Stimulated activated CD8-positive, alpha-beta memory T cell treated with anti-CD3 and anti-CD28 coated beads, Interleukin-7, amount 100 ng/mL, for 4 hours (primary cell): ENCODE results near the gene ARID3A.
"Not testable (repeated sequence)": the region's sequence is repeated elsewhere in the genome, so short reads cannot be mapped to it uniquely, and the experiment has no call there.

Experiments used
- DNase-seq, 2 donors: peaks; one replicate each; pipeline ENCODE4 v3.0.0-alpha.2; 2020; ENCODE audit warnings: low read depth in 2 of 2

Gene ARID3A

DNA sequence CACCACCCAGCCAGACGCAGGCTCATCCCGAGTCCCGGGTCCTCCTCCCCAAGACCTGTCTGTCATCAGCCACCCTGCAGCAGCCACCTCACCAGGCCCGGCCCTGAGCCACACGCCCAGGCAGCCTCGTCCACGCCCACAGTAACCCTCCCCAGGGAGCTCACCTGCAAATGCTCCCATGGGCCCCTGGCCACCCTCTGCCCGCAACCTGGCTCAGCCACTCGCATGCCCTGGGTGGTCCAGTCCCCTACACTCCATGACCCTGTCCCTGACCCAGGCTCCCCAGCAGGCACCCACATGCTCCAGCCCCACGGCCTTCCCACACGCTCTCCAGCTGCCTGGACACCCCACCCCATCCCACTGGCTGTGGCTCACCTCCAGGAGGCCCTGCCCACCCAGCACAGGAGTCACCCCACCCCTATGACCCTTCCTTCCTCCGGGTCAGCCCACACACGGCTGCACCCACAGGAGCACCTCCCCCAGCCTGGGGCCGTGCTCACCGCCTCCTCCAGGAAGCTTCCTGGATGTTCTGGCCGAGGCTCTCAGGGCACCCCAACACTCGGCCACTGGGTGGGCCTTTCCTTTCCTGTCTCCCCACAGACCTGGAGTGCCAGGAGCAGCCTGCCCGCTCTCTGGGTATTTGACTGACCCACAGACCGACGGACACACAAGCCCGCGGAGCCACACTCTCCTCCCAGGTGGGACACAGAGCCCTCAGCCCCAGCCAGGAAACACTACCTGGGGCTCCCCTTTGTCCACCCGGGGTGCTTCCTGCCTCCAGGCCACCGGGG lies 91.5 kb downstream of the ARID3A start:
- DNase-seq: no peak

DNA sequence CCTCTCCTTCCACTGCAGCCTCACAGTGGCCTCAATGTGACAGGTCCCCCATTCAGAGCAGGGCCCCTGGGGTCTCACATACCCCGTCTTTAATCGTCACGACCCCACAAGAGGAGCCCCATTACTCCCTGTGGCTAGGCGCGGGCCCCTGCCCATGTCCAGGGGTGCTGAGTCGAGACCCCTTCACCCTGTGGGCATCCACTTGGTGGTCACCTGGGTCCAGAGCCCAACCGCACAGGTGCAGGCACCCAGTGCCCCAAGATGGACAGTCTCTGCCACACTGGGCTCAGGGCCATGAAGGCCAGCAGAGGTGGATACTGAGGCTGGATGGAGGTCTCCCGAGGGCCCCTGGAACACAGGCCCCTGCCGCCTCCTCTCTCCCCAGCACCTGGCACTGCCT lies 92.1 kb downstream of the ARID3A start:
- DNase-seq: no peak

DNA sequence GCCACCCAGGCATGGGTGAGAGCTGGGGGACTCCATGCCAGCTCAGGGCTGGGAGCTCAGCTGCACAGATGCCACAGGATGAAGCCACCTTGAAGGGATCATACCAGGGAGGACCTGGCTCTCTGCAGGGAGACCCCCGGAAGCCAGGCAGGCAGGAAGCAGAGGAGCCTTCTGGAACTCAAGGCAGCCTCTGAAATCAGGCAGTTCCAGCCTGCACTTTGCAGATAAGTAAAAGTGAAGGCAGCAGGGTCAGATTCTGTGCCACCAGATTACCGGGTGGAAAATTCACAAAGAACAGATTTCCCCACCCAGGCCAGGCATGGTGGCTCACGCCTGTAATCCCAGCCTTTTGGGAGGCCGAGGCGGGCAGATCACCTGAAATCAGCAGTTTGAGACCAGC lies 92.6 kb downstream of the ARID3A start:
- no peak for DNase-seq

DNA sequence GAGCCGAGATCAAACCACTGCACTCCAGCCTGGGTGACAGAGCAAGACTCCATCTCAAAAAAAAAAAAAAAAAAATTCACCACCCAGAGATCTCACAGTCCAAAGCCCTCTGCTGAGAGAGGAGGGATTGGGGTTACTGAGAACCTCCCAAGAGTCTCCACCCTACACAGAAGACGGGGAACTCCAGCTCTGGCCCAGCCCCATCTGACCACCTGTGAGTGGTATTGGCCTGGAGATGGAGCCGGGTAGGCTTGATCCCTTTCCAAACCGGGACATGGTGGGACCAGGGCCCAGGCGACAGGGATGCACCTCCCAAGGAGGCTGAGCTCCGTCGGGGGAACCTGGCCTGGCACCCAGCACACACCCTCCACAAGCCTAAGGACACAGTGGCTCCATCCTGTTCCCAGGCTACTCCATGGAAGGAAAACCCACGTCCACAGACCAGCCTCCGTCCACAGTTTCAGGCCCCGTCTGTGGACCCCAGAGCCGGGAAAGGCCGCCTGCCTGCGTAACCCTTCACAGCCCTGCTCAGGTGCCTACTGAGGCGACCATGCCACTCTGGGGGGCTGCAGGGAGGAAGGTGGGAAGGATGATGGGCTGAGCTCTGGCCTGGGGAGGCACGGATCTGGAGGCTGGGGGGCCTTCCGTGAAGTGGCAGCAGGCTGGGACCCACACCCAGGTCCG lies 93.2 kb downstream of the ARID3A start:
- DNase-seq: no peak

DNA sequence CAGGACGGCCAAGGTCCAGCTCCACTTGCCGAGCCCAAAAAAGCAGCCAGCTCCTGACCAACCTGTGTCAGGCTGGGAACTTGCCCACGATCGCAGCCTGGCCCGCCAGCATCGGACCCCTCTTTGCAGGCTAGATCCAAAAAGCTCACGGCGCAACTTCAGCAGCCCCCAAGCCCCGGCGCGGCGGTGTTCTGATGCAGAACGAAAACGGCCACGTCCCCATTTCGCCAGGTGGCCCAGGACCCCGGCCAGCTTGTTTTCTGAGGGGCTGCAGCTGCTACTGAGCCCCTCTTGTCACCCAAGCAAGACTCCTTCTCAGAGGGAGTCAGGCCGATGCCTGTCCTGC lies 93.8 kb downstream of the ARID3A start:
- no peak for DNase-seq

DNA sequence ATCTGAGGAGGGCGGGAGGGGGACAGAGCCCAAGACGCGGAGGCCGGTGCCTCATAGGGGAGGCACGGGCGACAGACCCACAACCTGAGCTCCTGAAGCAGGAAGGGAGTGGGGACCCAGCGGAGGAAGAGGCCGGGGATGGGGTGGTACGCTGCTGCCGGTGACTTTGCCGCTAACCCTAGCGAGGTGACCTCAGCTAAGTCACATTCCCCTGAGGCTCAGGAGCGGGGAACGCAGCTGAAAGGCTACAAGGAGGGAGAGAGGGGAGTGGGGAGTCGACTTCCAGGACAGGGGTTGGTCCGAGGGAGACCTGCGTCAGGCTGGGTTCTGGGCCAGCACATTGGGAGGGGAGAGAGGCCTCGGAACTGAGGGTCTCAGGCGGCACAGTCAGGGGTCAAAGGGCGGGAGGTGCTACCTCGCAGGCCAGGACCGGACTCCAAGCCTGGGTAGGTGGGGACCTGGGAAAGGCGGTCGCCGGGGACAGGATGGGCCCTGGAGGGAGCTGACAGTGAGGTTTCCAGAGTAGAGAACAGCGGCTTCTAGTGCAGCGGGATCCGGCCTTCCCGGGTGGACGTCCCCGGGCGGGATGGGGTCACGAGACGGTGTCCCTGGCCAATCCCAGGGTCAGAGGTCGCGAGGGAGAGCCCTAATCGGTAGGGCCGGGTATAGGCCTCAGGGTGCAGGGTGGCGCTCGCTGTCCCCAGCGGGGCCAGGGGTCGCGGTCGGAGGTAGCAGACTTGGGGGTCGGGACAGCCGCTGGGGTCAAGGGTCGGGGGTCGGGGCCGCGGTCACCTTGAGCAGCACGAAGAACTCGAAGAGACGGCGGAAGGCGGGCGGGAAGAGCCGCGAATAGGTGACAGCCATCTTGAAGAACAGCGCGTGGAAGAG lies 94.4 kb downstream of the ARID3A start:
- no peak for DNase-seq

DNA sequence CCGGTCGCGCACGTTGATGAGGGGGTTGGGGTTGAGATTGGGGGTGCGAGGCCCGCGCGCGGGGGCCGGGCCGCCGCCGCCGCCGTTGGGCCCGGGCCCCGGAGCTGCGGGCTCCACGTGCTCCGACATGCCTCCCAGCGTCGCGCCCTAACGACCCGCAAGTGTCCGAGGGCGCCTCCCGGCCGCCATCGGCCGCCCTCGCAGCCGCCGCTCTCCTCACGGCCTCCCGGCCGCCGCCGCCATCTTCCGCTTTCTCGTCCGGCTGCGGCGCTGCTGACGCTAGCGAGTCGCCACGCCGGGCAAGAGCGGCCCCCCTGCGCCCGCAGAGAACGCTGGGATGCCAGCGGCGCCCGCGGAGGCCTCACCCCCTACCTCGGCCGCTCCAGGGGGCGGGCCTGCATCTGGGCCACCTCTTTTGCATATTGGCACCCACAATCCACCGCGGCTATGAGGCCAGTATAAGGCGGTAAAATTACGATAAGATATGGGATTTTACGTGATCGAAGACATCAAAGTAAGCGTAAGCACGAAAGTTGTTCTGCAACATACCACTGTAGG lies 95.1 kb downstream of the ARID3A start, which contains the start of gene TMEM259:
Gene TMEM259, minus strand, starts transcription at position 256 of the 558 bp plus-strand sequence. Its CDS starts 127 bp downstream, at position 129.
- DNase-seq: peak; percentile 97 to 98

DNA sequence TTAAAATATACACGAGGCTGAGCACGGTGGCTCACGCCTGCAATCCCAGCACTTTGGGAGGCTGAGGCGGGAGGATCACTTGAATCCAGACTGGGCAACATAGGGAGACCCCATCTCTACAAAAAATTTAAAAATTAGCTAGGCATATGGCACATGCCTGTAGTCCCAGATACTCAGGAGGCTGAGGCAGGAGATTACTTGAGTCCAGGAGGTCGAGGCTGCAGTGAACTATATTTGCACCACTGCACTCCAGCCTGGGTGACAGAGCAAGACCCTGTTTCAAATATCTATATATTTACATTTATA lies 98.0 kb downstream of the ARID3A start:
- DNase-seq: not testable (repeated sequence)

DNA sequence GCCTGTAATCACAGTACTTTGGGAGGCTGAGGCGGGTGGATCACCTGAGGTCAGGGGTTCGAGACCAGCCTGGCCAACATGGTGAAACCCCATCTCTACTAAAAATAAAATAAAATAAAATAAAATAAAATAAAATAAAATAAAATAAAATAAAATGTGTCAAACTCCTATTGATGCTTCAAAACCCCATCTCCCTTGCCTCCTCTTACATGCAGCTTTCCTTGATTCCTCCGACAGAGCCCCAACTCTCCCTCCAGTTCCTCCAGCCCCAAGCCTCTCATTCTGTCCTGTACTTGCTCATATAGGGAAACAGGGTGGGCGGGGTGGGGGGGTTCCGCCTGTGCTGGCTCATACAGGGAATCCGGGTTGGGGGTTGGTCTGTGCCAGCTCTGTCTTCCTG lies 99.2 kb downstream of the ARID3A start:
- not testable (repeated sequence) for DNase-seq
